NCI-H226 (cell line): ENCODE results near the gene XYLT2.

ENCODE experiments used
- DNase-seq: peaks from one replicate; pipeline ENCODE4 v3.0.0-alpha.2; 2015

Gene XYLT2

GRCh38 chr17:50352072-50352692 is 6.3 kb downstream of the XYLT2 start:
- peak; percentile 29 for DNase-seq

GRCh38 chr17:50352693-50353599 is 7.0 kb downstream of the XYLT2 start:
- DNase-seq, result no peak

GRCh38 chr17:50353600-50354195 is 7.8 kb downstream of the XYLT2 start:
- DNase-seq, result no peak

GRCh38 chr17:50354198-50354597 is 8.3 kb downstream of the XYLT2 start:
- DNase-seq, result no peak

- no peak for DNase-seq
Observed at GRCh38 chr17:50354776-50355175, 8.8 kb downstream of the XYLT2 start.

DNA sequence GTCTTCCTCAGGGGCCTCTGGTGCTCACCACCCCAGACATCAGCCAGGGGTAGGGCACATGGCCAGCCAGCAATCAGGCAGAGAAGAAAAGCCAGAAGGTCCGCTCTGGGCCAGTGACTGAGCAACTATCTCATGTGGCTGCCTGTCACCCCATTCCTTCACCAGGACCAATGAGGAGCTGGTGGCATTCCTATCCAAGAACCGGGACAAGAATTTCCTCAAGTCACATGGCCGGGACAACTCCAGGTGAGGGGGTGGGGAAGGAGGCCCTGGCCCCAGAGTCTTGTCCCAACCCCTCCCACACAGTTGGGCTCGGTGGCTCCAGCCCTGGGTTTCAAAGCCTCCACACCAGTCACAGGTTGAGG is 9.4 kb downstream of the XYLT2 start:
- DNase-seq, result no peak

DNA sequence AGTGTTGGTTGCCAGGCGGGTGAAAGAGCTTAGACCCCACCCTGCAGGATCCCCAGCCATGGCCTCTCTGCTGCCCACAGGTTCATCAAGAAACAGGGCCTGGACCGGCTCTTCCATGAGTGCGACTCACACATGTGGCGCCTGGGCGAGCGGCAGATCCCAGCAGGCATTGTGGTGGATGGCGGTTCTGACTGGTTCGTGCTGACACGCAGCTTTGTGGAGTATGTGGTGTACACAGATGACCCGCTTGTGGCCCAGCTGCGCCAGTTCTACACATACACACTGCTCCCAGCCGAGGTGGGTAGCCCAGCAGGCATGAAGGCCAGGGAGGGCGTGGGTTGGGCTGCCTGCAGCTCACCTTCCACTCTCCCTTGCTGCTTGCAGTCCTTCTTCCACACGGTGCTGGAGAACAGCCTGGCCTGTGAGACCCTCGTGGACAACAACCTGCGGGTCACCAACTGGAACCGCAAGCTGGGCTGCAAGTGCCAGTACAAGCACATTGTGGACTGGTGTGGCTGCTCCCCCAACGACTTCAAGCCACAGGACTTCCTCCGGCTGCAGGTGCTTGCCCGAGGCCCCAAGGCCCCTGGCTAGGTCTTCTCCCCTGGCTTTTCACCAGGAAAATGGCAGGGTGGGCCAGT is 9.9 kb downstream of the XYLT2 start:
- DNase-seq, result no peak

DNA sequence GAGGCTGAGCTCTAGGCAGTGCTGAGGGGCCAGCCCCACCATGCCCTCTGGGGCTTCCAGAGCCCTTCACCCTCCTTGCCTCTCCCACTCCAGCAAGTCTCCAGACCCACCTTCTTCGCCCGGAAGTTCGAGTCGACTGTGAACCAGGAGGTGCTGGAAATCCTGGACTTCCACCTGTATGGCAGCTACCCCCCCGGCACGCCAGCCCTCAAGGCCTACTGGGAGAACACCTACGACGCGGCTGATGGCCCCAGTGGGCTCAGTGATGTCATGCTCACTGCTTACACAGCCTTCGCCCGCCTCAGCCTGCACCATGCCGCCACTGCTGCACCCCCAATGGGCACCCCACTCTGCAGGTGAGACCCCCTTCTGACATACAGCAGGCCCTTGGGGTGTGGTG is 10.5 kb downstream of the XYLT2 start:
- no peak for DNase-seq

DNA sequence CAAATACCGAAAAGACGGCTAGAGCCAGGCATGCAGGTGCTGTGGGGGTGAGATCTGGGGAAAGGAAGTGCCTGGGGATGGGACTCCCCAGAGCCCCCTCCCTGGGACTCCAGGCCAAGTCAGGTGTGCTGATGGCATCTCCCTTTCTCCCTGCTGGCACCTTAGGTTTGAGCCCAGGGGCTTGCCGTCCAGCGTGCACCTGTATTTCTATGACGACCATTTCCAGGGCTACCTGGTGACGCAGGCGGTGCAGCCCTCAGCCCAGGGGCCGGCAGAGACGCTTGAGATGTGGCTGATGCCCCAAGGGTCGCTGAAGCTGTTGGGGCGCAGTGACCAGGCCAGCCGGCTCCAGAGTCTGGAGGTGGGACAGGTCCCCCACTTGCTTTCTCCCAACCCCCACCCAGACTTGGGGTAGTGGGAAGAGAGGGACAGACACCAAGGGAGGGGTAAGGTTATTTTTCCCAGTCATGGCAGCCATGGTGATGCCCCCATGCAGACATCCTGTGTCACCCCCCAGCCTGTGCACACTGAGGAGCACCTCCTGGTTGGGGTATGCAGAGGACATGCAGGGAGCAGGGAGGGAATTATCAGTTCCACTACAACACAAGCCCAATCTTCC is 11.1 kb downstream of the XYLT2 start:
- no peak for DNase-seq

DNA sequence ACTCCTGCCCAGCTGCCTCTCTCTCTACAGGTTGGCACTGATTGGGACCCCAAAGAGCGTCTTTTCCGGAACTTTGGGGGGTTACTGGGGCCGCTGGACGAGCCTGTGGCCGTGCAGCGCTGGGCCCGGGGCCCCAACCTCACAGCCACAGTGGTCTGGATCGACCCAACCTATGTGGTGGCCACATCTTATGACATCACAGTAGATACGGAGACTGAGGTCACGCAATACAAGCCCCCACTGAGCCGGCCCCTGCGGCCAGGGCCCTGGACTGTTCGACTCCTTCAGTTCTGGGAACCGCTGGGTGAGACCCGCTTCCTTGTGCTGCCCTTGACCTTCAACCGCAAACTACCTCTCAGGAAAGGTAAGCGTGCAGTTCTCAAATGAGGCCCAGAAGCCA is 12.3 kb downstream of the XYLT2 start:
- DNase-seq, result no peak

- DNase-seq, result no peak
Observed at GRCh38 chr17:50359005-50359699, 13.2 kb downstream of the XYLT2 start.

- DNase-seq, result no peak
Observed at GRCh38 chr17:50359998-50360461, 14.1 kb downstream of the XYLT2 start.

DNA sequence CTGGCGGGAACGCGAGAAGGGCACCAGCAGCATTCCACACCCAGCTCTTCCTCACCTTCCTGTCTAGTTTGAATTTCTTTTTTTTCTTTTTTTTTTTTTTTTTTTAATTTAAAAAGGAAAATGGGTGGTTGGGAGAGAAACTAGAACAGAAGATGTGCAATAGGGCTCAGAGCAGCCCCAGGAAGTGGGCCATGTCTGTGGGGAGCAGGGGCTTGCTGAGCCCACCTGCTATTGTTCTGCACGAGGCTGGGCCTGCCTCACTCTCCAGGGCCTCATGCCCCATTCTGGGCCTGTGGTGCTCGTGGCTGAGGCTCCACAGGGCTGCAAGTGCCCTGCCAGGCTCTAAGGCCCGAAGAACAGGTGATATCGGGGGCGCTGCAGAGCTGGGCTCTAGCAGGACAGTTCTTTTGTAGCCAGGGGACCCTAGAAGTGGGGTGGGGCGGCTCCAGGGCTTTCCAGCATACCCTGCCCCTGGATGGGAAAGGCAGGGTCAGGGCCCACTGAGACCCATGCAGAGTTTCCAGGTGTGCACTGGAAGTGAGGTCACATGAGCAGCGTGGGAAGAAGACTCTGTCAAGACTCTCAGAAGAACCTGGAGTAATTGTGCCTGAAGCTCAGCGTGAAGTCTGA is 14.7 kb downstream of the XYLT2 start:
- no peak for DNase-seq

DNA sequence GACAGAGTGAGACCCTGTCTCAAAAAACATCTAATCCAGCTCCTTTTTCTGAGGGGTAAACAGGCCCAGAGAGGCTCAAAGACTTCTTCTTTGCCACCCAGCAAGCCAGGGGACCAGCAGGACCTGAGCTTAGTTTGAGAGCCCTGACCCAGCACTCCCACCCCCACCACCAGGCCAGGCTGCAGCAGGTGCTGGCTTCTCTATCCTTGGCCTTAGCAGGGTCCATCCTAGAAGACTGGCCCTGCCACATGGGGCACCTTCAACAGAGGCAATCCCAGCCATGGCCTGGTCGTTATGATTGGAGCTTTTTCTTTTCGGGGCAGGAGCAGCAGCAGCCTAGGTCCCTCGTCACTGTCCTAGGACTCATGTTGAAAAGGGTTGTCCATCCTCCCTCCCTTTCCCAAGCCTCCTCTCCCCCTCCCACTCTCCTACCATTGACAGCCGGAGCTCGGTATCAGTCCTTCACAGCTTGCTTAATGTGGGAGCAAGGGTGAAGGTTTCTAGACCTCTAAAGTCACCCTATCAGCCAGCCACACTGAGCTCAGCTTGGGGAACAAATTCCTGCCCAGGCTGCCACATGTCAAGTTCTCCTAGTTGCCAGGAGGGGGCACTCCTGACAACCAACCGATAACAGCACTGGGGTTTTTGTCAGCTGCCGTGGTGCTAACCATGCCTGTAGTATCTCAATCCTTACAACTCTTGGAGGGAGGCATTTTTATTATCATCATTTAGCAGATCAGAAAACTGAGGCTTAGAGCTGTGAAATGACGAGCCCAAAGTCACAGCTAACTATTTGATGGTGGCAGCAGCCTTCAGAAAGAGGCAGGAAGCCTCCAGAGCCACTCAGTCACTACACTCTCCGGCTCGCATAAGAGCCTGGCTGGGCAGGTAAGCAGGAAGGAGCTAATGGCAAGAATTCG is 15.9 kb downstream of the XYLT2 start:
- DNase-seq, result no peak

GRCh38 chr17:50362661-50363060 is 16.7 kb downstream of the XYLT2 start:
- DNase-seq, result no peak

- peak; percentile 48 for DNase-seq
Observed at GRCh38 chr17:50363217-50364060, 17.5 kb downstream of the XYLT2 start.

GRCh38 chr17:50364061-50364458 is 18.1 kb downstream of the XYLT2 start:
- no peak for DNase-seq

DNA sequence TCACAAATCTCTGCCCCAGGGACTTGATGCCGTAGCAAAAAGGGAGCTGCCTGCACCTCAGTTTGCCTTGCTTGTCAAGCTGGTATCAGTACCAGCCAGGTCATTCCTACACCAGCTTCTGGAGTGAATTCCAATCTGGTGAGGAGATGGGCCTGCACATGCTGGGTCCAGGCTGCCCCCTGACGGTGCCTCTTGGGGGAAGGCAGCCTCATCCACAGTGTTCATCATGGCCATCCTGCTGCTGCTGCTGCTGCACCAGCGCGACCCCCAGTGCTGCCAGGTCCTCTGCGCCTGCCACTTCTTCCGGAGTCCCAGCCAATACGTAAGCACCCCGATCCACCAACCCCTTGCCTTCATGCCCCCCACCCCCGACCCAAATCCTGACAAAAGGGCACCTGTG is 18.8 kb downstream of the XYLT2 start:
- peak; percentile 72 for DNase-seq

GRCh38 chr17:50365165-50365564 is 19.2 kb downstream of the XYLT2 start:
- DNase-seq, result no peak
